Measurements from ENCODE around the gene PWWP2B. TPM values are rescaled to one million over a fixed set of nuclear protein-coding genes. Genes with fewer than 3 reads are reported as not detected.
A peak's percentile ranks its signal among the peaks of the same experiment; 100 is the strongest.

PWWP2B gene
- total and polyA plus RNA-seq, 2 experiments from 2014 or later, result 2.3 to 12.8 TPM

- no peak for TF ChIP-seq CTCF (conservative IDR thresholded peaks at IDR 0.05; ENCODE audit: low read depth in 2 of 2)
- TF ChIP-seq REST (IDR thresholded peaks at IDR 0.05; ENCODE audit: unreplicated experiment), result no peak
- TF ChIP-seq ETS1 (IDR thresholded peaks at IDR 0.05), result no peak
- no peak for TF ChIP-seq ZNF331 (CRISPR knock-in tag; IDR thresholded peaks at IDR 0.05; ENCODE audit: low read depth)
Measured at GRCh38 chr10:132443605-132443982, 46.6 kb downstream of the PWWP2B start (continued).

- Histone ChIP-seq H3K4me3 (no peak overlapping the region), H3K79me2 (replicated peaks; ENCODE audit: insufficient read depth) (no peaks in the 10 kb centered on the region), H3K27me3 (ENCODE audit: insufficient read depth) (no peaks in the 10 kb centered on the region), H3K27ac (ENCODE audit: low read depth) (no peak overlapping the region), H3K4me1 (ENCODE audit: insufficient read depth) (peaks cover 17% of the 10 kb centered on the region), H3K36me3 (ENCODE audit: insufficient read depth) (no peaks in the 10 kb centered on the region), H3K4me2 (no peak overlapping the region), H2AFZ (no peak overlapping the region), H4K20me1 (replicated peaks; ENCODE audit: insufficient read depth) (no peaks in the 10 kb centered on the region), H3F3A (replicated peaks; ENCODE audit: low read depth) (0 out of 2 replicates have a peak, but pooled peaks cover 8% of the 10 kb centered on the region), H3K9me2 (ENCODE audit: insufficient read depth) (no peaks in the 10 kb centered on the region)
- no peaks in the 10 kb centered on the region; the same call in 2 of the 3 replicates for H3K36me3 Mint-ChIP-seq (ENCODE audit: low read depth)
- ATAC-seq (peak; percentile 12), DNase-seq (ENCODE audit: low spot score) (peak; percentile 75)
- H3K27me3 Mint-ChIP-seq (ENCODE audit: insufficient read depth, low read depth, poor library complexity), result peaks cover 11% of the 10 kb centered on the region
- H3K4me3 Mint-ChIP-seq, result no peak overlapping the region
- H3K4me1 Mint-ChIP-seq, result peaks cover 21% of the 10 kb centered on the region
- H3K27ac Mint-ChIP-seq, result no peak overlapping the region
- no peaks in the 10 kb centered on the region; the same call in 2 of the 3 replicates for H3K9me3 Mint-ChIP-seq
- TF ChIP-seq REST (IDR thresholded peaks at IDR 0.05; ENCODE audit: unreplicated experiment), result no peak
- no peak for TF ChIP-seq ZNF462 (CRISPR knock-in tag; IDR thresholded peaks at IDR 0.05)
- TF ChIP-seq NANOG (IDR thresholded peaks at IDR 0.05; ENCODE audit: borderline replicate concordance), result no peak
Measured at GRCh38 chr10:132443983-132444876, 47.2 kb downstream of the PWWP2B start.
